IgD-negative memory B cell (primary cell): ENCODE data around the gene ATL1. TPM values are rescaled to one million over a fixed set of nuclear protein-coding genes. Genes with fewer than 3 reads are reported as not detected.

Experiments
- H3K27ac Mint-ChIP-seq, 3 donors: one replicate each; pipeline ENCODE4 v1.8.0; 2020 to 2022; ENCODE audit warnings: mild to moderate bottlenecking in 3 of 3, mixed read lengths in 3 of 3, moderate library complexity in 1 of 3
- H3K27me3 Mint-ChIP-seq: one replicate; pipeline ENCODE4 v1.8.0; 2021; ENCODE audit warnings: mixed read lengths
- H3K36me3 Mint-ChIP-seq: one replicate; pipeline ENCODE4 v1.8.0; 2020; ENCODE audit warnings: mild to moderate bottlenecking, mixed read lengths
- H3K4me1 Mint-ChIP-seq, 3 donors: one replicate each; pipeline ENCODE4 v1.8.0; 2020 to 2022; ENCODE audit warnings: mixed read lengths in 3 of 3, mild to moderate bottlenecking in 1 of 3
- H3K4me3 Mint-ChIP-seq, 4 donors: one replicate each; pipeline ENCODE4 v1.8.0; 2020 to 2022; ENCODE audit warnings: mild to moderate bottlenecking in 4 of 4, mixed read lengths in 4 of 4, moderate library complexity in 3 of 4
- H3K9me3 Mint-ChIP-seq, 3 donors: one replicate each; pipeline ENCODE4 v1.8.0; 2020 to 2021; ENCODE audit warnings: mixed read lengths in 3 of 3, mild to moderate bottlenecking in 1 of 3
- polyA plus RNA-seq: library from polyadenylated mRNA; unstranded; fragments of 300-500 nt; fragmentation: Illumina TruSeq; gene quantifications from one replicate; pipeline ENCODE4 v1.2.3, GENCODE V29; 2021

ATL1 gene
- polyA plus RNA-seq, 1 donor from 2014 or later, result 4.1 TPM

GRCh38 chr14:50602035-50602434 is 42.1 kb downstream of the ATL1 start:
- Mint-ChIP-seq H3K9me3 (no peaks in the 10 kb centered on the region), H3K36me3 (peaks cover 2% of the 10 kb centered on the region), H3K4me1 (no peaks in the 10 kb centered on the region), H3K27me3 (no peaks in the 10 kb centered on the region), H3K27ac (no peak overlapping the region), H3K4me3 (no peak overlapping the region)

GRCh38 chr14:50603565-50603964 is 43.6 kb downstream of the ATL1 start:
- no peak overlapping the region for H3K27ac Mint-ChIP-seq

GRCh38 chr14:50605766-50606165 is 45.8 kb downstream of the ATL1 start:
- H3K4me1 Mint-ChIP-seq, result peaks cover 0 to under 1% (median 0%) of the 10 kb centered on the region in 3 donors

More at GRCh38 chr14:50603565-50603964, 43.6 kb downstream of the ATL1 start:
- Mint-ChIP-seq H3K4me3 (no peak overlapping the region), H3K4me1 (no peaks in the 10 kb centered on the region), H3K36me3 (peaks cover 2% of the 10 kb centered on the region), H3K9me3 (no peaks in the 10 kb centered on the region), H3K27me3 (no peaks in the 10 kb centered on the region)

GRCh38 chr14:50606468-50606867 is 46.5 kb downstream of the ATL1 start:
- Mint-ChIP-seq H3K4me3 (no peak overlapping the region), H3K9me3 (no peaks in the 10 kb centered on the region), H3K27me3 (no peaks in the 10 kb centered on the region), H3K36me3 (peaks cover 2% of the 10 kb centered on the region), H3K4me1 (peaks cover 0 to 1% (median 0%) of the 10 kb centered on the region in 3 donors), H3K27ac (no peak overlapping the region)

More at GRCh38 chr14:50605766-50606165, 45.8 kb downstream of the ATL1 start:
- Mint-ChIP-seq H3K27ac (no peak overlapping the region), H3K27me3 (no peaks in the 10 kb centered on the region), H3K9me3 (no peaks in the 10 kb centered on the region), H3K36me3 (peaks cover 2% of the 10 kb centered on the region), H3K4me3 (no peak overlapping the region)

- Mint-ChIP-seq H3K27ac (no peak overlapping the region), H3K27me3 (no peaks in the 10 kb centered on the region), H3K36me3 (peaks cover 2% of the 10 kb centered on the region), H3K4me3 (no peak overlapping the region), H3K4me1 (peaks cover 0 to 1% (median 0%) of the 10 kb centered on the region in 3 donors), H3K9me3 (no peaks in the 10 kb centered on the region)
Observed at GRCh38 chr14:50607181-50607580, 47.2 kb downstream of the ATL1 start.

- H3K4me3 Mint-ChIP-seq, result no peak overlapping the region
- H3K36me3 Mint-ChIP-seq, result peaks cover 2% of the 10 kb centered on the region
- H3K9me3 Mint-ChIP-seq, result no peaks in the 10 kb centered on the region
- no peak overlapping the region for H3K27ac Mint-ChIP-seq
- peaks cover 0 to 1% (median 0%) of the 10 kb centered on the region in 3 donors for H3K4me1 Mint-ChIP-seq
- no peaks in the 10 kb centered on the region for H3K27me3 Mint-ChIP-seq
Observed at GRCh38 chr14:50607761-50608160, 47.8 kb downstream of the ATL1 start.

- Mint-ChIP-seq H3K4me1 (peaks cover 0 to 1% (median 0%) of the 10 kb centered on the region in 3 donors), H3K27me3 (no peaks in the 10 kb centered on the region), H3K9me3 (no peaks in the 10 kb centered on the region), H3K27ac (no peak overlapping the region), H3K36me3 (peaks cover 2% of the 10 kb centered on the region), H3K4me3 (no peak overlapping the region)
Observed at GRCh38 chr14:50608302-50608851, 48.4 kb downstream of the ATL1 start.

GRCh38 chr14:50610465-50610864 is 50.5 kb downstream of the ATL1 start:
- H3K36me3 Mint-ChIP-seq, result peaks cover 2% of the 10 kb centered on the region
- H3K4me3 Mint-ChIP-seq, result no peak overlapping the region
- H3K27me3 Mint-ChIP-seq, result no peaks in the 10 kb centered on the region
- no peak overlapping the region for H3K27ac Mint-ChIP-seq
- H3K9me3 Mint-ChIP-seq, result no peaks in the 10 kb centered on the region
- H3K4me1 Mint-ChIP-seq, result peaks cover 0 to 1% (median 0%) of the 10 kb centered on the region in 3 donors

GRCh38 chr14:50612806-50613205 is 52.9 kb downstream of the ATL1 start:
- Mint-ChIP-seq H3K4me3 (no peak overlapping the region), H3K36me3 (peaks cover 2% of the 10 kb centered on the region), H3K9me3 (no peaks in the 10 kb centered on the region), H3K27ac (no peak overlapping the region), H3K27me3 (no peaks in the 10 kb centered on the region), H3K4me1 (peaks cover 0 to 3% (median 0%) of the 10 kb centered on the region in 3 donors)

- H3K4me1 Mint-ChIP-seq, result peaks cover under 1 to 6% (median 3%) of the 10 kb centered on the region in 3 donors
- no peaks in the 10 kb centered on the region for H3K9me3 Mint-ChIP-seq
- H3K4me3 Mint-ChIP-seq, result no peak overlapping the region
- no peak overlapping the region for H3K27ac Mint-ChIP-seq
- peaks cover 2% of the 10 kb centered on the region for H3K36me3 Mint-ChIP-seq
- no peaks in the 10 kb centered on the region for H3K27me3 Mint-ChIP-seq
Observed at GRCh38 chr14:50615056-50615455, 55.1 kb downstream of the ATL1 start.

GRCh38 chr14:50615552-50615951 is 55.6 kb downstream of the ATL1 start:
- no peak overlapping the region for H3K4me3 Mint-ChIP-seq
- peaks cover 5 to 6% (median 6%) of the 10 kb centered on the region in 3 donors for H3K4me1 Mint-ChIP-seq
- no peaks in the 10 kb centered on the region for H3K27me3 Mint-ChIP-seq
- no peaks in the 10 kb centered on the region for H3K9me3 Mint-ChIP-seq
- H3K36me3 Mint-ChIP-seq, result peaks cover 2% of the 10 kb centered on the region
- H3K27ac Mint-ChIP-seq, result no peak overlapping the region

- no peak overlapping the region for H3K4me3 Mint-ChIP-seq
- H3K4me1 Mint-ChIP-seq, result peaks cover 5 to 10% (median 6%) of the 10 kb centered on the region in 3 donors
- H3K27ac Mint-ChIP-seq, result no peak overlapping the region
- H3K27me3 Mint-ChIP-seq, result no peaks in the 10 kb centered on the region
- H3K36me3 Mint-ChIP-seq, result peaks cover 2% of the 10 kb centered on the region
- H3K9me3 Mint-ChIP-seq, result no peaks in the 10 kb centered on the region
Observed at GRCh38 chr14:50616275-50616674, 56.3 kb downstream of the ATL1 start.

- H3K27me3 Mint-ChIP-seq, result no peaks in the 10 kb centered on the region
- H3K9me3 Mint-ChIP-seq, result no peaks in the 10 kb centered on the region
- no peak overlapping the region for H3K27ac Mint-ChIP-seq
- H3K36me3 Mint-ChIP-seq, result peaks cover 2% of the 10 kb centered on the region
- no peak overlapping the region for H3K4me3 Mint-ChIP-seq
- peaks cover 5 to 10% (median 6%) of the 10 kb centered on the region in 3 donors for H3K4me1 Mint-ChIP-seq
Observed at GRCh38 chr14:50619569-50620141, 59.7 kb downstream of the ATL1 start.

- Mint-ChIP-seq H3K9me3 (no peaks in the 10 kb centered on the region), H3K4me3 (no peak overlapping the region), H3K27me3 (no peaks in the 10 kb centered on the region), H3K36me3 (peaks cover 2% of the 10 kb centered on the region), H3K27ac (peak overlapping the region in 1 of 3 donors; percentile 35), H3K4me1 (peaks cover 5 to 11% (median 6%) of the 10 kb centered on the region in 3 donors)
Observed at GRCh38 chr14:50620341-50620740, 60.4 kb downstream of the ATL1 start.

GRCh38 chr14:50622978-50623377 is 63.0 kb downstream of the ATL1 start:
- no peak overlapping the region for H3K4me3 Mint-ChIP-seq
- peaks cover 3% of the 10 kb centered on the region for H3K36me3 Mint-ChIP-seq
- no peaks in the 10 kb centered on the region for H3K27me3 Mint-ChIP-seq
- H3K4me1 Mint-ChIP-seq, result peaks cover 5 to 11% (median 5%) of the 10 kb centered on the region in 3 donors
- H3K9me3 Mint-ChIP-seq, result no peaks in the 10 kb centered on the region
- no peak overlapping the region for H3K27ac Mint-ChIP-seq

GRCh38 chr14:50624447-50624846 is 64.5 kb downstream of the ATL1 start:
- Mint-ChIP-seq H3K4me1 (peaks cover 4 to 10% (median 5%) of the 10 kb centered on the region in 3 donors), H3K4me3 (no peak overlapping the region), H3K36me3 (peaks cover 3% of the 10 kb centered on the region), H3K27ac (no peak overlapping the region), H3K9me3 (no peaks in the 10 kb centered on the region), H3K27me3 (no peaks in the 10 kb centered on the region)
